Left hindlimb (tissue), 1 donor: ENCODE data around the gene G6PC1.

Source experiments
- DNase-seq: peaks from one replicate; pipeline ENCODE4 v3.0.0-alpha.2; 2018

Gene G6PC1

GRCh38 chr17:42950044-42950783 is 49.6 kb downstream of the G6PC1 start:
- no peak for DNase-seq
